Right cardiac atrium (tissue), 5 donors: ENCODE results near the gene ADAMTSL1. TPM values are rescaled to one million over a fixed set of nuclear protein-coding genes. Genes with fewer than 3 reads are reported as not detected.

Experiments used
- ATAC-seq, 2 donors: fragments of 200-7000 bp; cut with Tn5 transposase; one replicate each; pipeline versions ENCODE4 v1.8.0 to v1.9.1; 2020; ENCODE audit warnings: moderate library complexity in 2 of 2, mild to moderate bottlenecking in 1 of 2
- DNase-seq, 3 donors: peaks; one replicate each; pipeline ENCODE4 v3.0.0-alpha.2; 2020
- H3K27ac ChIP-seq: one replicate; pipeline ENCODE4 v1.5.1; 2013; ENCODE audit warnings: mild to moderate bottlenecking, low read length, control low read depth, moderate library complexity
- H3K27me3 ChIP-seq: one replicate; pipeline ENCODE4 v1.6.1; 2013; ENCODE audit not compliant: control insufficient read depth, insufficient read depth
- H3K4me1 ChIP-seq: one replicate; pipeline ENCODE4 v1.6.1; 2013; ENCODE audit warnings: low read length; ENCODE audit not compliant: control insufficient read depth, insufficient read depth
- H3K4me3 ChIP-seq: one replicate; pipeline ENCODE4 v1.5.1; 2013; ENCODE audit warnings: low read length, control low read depth
- H3K9me3 ChIP-seq: one replicate; pipeline ENCODE4 v1.6.1; 2013; ENCODE audit warnings: low read length; ENCODE audit not compliant: control insufficient read depth
- WGBS: extraction: QIAGEN DNeasy Blood & Tissue Kit; methylation state at CpG from one replicate; pipeline ENCODE4 v1.1.7; 2013; 5-methylcytosine and 5-hydroxymethylcytosine counted together
- intact Hi-C, 4 donors: fragments of 100-400 bp; cut with DNase I; formaldehyde crosslinking; loops; one replicate each; pipeline versions ENCODE4 v1.11.0 to v1.14.0; 2022 to 2023
- polyA plus RNA-seq: library from polyadenylated mRNA; stranded (reverse); fragments of 200-250 nt; gene quantifications from one replicate; pipeline ENCODE4 v1.2.3, GENCODE V29; 2013
- total RNA-seq, 4 donors: library from RNA; stranded (reverse); fragmentation: NEBNext Ultra II Directional; extraction: Animal tissue kit (Norgen Biotek cat#: 25700); gene quantifications; one replicate each; pipeline ENCODE4 v1.2.1, GENCODE V29; 2021
- donor health status: healthy with polysubstance abuse.
- donor health status: DM: no; HTN: yes; CAD: no.
- donor health status: DM: no; HTN: no; CAD: no.
- donor health status: DM: no; HTN: yes; CAD: no; lungs with severe emphysema.
- donor health status: DM: yes; HTN: yes; CAD: no.

Gene ADAMTSL1
- total and polyA plus RNA-seq, 5 donors: 1.2 to 5.0 (median 3.0) TPM

DNA sequence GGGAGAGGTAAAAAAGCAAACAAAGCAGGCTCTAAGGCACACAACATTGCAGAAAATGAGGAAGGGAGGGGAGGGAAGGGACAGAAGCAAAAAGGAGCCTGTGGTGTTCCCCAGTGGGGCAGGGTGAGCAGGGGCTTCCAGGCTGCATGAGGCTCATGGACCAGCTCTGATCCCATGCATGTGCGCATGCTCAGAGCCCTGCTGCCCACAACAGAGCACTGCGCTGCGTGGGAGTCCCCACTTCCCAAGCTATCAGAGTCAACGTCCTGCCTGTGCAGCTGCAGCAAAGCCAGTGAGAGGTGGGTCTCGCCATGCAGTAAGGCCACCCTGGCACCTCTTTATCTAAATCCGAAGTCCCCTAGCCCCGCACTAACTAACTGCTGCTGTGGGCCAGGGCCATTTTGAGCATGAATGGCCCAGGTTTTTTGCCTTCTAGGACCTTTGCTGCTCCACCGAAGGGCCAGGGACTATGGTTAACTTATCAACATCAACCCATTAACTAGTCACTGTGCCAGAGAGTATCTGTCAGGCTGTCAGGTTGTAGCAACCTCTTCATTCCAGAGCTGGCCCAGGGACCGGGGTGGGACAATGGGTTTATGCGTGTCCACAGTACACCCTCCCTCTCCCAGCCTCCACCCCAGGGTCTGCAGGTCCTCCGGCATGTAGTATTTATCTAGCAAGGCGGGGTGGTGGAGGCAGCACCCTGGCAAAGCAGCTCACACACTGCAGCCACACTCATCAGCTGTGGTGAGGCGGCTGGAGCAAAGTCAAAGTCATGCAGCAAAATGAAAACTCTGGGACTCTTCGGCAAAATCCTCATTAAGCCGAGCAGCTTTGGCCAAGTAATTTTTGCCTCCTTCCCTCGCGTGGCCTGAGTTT, 435.4 kb downstream of the ADAMTSL1 start:
- DNase-seq (peak in 1 of 3 donors; percentile 52), ATAC-seq (peak in 1 of 2 donors; percentile 66)
- Histone ChIP-seq H3K27me3 (no peaks in the 10 kb centered on the region), H3K4me1 (no peaks in the 10 kb centered on the region), H3K9me3 (no peaks in the 10 kb centered on the region), H3K4me3 (no peak overlapping the region), H3K27ac (no peak overlapping the region)
- intact Hi-C loops: loop anchor here in 1 of 4 donors (10.0 kb wide), 1 partner anchor 45 kb away; no protein-coding TSS in a partner anchor
- 68% methylated on average over 17 of the region's 17 CpGs for WGBS

DNA sequence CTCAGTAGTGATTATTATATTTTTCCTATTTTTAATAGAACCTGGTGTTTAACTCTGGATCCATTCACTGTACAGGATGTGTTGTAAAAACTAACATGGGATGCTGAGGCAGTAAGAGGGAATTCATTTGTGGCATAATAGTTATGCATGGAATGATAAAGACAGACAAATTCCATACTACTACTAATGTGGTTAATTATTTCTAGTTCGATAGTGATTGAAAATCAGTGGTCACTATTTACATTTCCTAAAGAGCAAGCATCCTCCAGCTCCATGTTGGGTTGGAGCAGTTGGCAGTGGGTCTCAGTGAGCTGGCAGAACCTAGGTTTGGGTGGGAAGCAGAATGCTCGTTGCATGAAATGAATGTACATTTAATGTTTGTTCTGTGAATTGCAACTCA, 436.5 kb downstream of the ADAMTSL1 start:
- H3K4me1 ChIP-seq: no peaks in the 10 kb centered on the region
- DNase-seq: no peak
- WGBS: 72% methylated on average over 2 of the region's 2 CpGs
- intact Hi-C loops: no loop called here
- no peaks in the 10 kb centered on the region for H3K9me3 ChIP-seq
- no peak overlapping the region for H3K4me3 ChIP-seq
- no peaks in the 10 kb centered on the region for H3K27me3 ChIP-seq
- no peak for ATAC-seq
- no peak overlapping the region for H3K27ac ChIP-seq

DNA sequence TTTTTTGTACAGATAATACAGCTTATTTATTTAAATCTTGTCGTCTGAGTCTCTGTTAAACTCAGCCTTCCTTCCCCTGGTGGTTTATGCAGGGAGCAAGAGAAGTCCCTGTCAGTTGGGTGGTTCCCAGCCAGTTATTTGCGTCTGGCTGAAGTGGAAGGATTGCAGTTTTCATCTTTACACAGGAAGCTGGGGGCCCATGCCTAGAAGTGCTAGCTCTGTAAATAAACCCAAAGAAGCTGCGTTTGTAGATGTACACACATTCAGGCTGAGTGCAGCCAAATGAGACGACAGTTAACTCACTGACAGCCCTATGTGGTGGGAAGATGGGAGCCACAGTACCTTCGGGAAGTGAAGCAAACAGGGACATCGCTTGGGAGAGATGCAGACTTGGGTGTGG, 437.0 kb downstream of the ADAMTSL1 start:
- WGBS: 57% methylated on average over 6 of the region's 6 CpGs
- H3K27ac ChIP-seq: no peak overlapping the region
- no peak for ATAC-seq

DNA sequence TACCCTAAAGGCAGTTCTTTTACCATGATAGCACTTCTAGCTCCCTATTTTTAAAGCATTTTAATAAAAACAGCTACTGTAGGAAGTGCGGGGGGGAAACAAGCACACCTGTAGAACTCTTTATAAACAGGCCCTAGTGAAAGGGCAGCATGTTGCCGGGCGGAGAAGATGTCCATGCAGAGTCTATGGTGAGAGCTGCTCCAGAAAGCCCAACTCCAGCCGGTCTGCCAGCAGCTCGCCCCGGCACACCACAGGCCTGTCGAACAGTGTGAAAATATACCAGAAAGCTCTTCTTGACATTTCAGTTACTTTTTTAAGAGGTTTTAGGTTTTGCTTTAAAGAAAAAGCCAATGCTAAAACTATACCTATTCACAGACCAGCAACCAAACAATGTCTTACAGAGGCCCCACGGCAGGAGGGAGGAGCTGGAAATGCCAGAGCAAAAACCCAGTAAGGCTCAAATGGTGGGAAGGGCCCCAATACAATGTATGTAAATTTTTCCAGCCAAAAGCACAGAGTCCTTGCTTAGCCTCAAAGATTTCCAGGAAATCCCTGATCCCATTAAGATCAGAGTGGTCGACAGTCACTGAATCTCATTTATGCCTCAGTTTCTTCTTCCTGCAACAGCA, 437.9 kb downstream of the ADAMTSL1 start:
- 95% methylated on average over 9 of the region's 9 CpGs for WGBS

More for the DNA sequence above, 437.0 kb downstream of the ADAMTSL1 start:
- Histone ChIP-seq H3K4me1 (no peaks in the 10 kb centered on the region), H3K9me3 (no peaks in the 10 kb centered on the region), H3K27me3 (no peaks in the 10 kb centered on the region), H3K4me3 (no peak overlapping the region)
- intact Hi-C loops: no loop called here
- no peak for DNase-seq

DNA sequence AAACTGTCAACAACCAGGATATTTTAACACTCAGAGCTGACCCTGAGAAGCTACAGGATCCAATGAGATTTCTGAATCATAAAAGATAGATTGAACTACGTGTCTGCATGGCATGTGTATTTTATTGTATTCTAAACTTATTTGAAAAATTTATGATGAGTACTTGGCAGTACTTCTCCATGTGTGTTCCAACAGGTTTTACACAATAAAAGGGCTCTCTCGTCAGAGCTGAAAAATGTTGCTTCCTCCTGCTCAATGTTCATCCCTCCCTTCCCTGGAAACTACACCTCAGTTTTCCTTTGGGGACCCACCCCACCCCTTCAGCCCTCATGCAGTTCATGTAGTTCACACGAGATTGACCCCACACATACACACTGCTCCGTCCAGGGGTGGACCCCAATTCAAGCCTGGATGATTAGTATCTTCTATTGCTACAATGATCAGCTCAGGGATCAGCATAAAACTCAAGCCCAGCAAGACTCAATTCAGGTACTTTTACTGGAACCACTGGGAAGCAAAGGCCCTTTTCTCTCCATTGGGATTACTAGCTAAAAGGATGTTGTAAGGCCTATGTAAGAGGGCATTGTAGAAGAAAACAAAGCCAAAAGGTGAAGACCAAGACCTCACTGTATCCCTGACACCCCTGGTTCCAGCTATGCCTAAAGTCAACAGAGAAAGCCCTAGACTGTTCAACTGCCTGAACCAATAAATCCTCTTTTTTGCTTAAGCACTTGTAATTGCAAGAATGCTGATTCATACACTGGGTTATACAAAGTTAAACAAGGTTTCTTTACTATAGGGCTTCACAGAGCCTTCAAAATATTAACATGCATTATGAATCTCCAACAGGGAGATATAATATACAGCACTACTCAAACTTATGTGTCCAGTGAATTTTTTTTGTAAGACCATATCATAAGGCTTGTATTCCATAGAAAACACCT, 446.5 kb downstream of the ADAMTSL1 start:
- Histone ChIP-seq H3K27ac (no peak overlapping the region), H3K27me3 (no peaks in the 10 kb centered on the region), H3K4me1 (peaks cover 6% of the 10 kb centered on the region), H3K9me3 (no peaks in the 10 kb centered on the region), H3K4me3 (no peak overlapping the region)
- WGBS: 60% methylated on average over 4 of the region's 4 CpGs
- ATAC-seq (no peak), DNase-seq (no peak)
- intact Hi-C loops: no loop called here

More for the DNA sequence above, 437.9 kb downstream of the ADAMTSL1 start:
- no peak overlapping the region for H3K27ac ChIP-seq
- intact Hi-C loops: no loop called here
- no peak for DNase-seq
- no peaks in the 10 kb centered on the region for H3K27me3 ChIP-seq
- no peaks in the 10 kb centered on the region for H3K9me3 ChIP-seq
- H3K4me1 ChIP-seq: no peaks in the 10 kb centered on the region
- no peak for ATAC-seq
- H3K4me3 ChIP-seq: no peak overlapping the region

DNA sequence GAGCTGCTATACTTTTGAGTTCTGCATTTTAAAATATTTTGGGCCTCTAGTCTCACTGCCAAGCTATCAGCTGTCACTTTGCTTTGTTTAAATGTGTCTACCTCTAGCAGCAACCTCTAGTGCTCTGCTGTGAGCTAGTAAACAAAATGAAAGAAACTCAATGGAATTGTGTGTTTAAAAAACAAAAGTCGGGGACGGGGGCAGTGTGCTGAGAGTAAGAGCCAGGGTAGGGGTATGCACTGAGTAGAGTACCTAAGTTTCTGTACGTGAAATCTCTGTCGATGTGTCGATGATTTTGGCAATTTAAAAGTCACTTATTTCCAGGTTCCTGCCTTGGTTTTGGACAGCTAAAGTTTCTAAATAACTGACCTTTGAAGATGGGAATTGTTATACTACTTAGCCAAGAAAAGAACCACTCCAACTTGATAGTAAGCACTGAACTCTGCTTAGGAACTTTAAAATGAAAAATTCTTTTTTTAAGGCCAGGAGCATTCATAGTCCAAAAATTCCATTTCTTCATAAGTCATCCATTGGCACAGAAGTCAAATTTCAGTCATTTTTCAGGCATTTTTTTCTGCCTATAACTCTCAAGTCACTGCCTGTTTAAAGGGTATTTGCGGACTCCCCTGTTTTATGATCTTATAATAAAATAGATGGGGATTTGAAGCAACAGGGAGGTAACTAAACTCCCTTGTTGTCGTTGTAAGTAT, 447.6 kb downstream of the ADAMTSL1 start:
- DNase-seq: no peak
- WGBS: 65% methylated on average over 7 of the region's 7 CpGs
- H3K4me1 ChIP-seq: peaks cover 6% of the 10 kb centered on the region
- H3K9me3 ChIP-seq: no peaks in the 10 kb centered on the region
- intact Hi-C loops: no loop called here
- H3K4me3 ChIP-seq: no peak overlapping the region
- H3K27me3 ChIP-seq: no peaks in the 10 kb centered on the region
- H3K27ac ChIP-seq: no peak overlapping the region
- peak in 1 of 2 donors; percentile 28 for ATAC-seq

DNA sequence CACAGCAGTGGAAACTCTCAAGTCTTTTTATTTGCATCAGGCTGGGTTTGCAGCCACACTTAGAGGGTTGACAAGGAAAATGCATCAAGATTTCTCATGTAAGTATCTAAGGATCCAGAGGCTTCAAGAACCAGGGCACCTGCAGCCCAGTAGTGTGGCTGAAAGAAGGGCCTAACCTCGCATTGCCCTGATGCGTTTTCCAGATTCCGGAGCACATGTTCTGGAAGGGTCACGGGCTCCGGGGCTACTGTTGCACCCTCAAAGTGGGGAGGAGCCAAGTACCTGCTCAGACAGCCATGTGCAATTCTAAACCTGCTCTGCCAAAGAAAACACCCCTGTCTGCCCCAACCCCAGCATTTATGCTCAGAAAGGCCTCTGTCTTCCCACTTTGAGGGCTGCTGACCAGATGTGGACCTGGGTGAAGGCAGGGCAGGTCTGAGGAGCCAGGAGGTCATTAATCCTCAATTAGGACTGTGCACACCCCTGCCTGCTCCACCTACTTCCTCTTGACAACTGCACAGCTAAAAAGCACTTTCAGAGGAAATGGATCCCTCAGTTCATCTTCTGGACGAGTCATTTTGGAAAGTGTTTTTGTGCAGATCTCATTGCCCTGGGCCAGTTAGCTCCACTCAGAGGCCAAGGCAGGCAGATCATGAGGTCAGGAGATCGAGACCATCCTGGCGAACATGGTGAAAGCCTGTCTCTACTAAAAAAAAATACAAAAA, 448.4 kb downstream of the ADAMTSL1 start:
- Histone ChIP-seq H3K27me3 (no peaks in the 10 kb centered on the region), H3K27ac (no peak overlapping the region), H3K4me1 (peaks cover 6% of the 10 kb centered on the region), H3K9me3 (no peaks in the 10 kb centered on the region), H3K4me3 (no peak overlapping the region)
- 76% methylated on average over 8 of the region's 8 CpGs for WGBS
- DNase-seq: no peak
- intact Hi-C loops: no loop called here
- ATAC-seq: peak in 1 of 2 donors; percentile 39

DNA sequence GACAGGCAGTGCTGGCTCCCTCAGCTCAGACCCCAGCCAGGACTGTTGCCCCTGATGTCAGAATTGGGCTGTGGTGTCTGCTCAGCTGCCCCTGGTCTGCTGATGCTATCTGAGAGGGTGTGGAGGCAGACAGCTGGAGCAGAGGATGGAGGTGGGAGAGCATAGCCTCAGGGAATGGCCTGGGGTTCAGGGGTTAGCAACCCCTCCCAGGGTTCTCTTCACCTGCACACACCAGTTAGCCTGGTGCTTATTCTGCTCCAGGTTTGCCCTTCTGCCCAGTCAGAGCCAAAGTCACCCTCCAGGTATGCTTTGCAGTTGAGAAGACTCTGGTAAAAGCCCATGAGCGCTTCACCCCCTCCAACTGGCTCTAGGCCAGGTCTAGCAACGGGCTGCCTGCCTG, 449.2 kb downstream of the ADAMTSL1 start:
- H3K27me3 ChIP-seq: no peaks in the 10 kb centered on the region
- no peak overlapping the region for H3K27ac ChIP-seq
- peaks cover 3% of the 10 kb centered on the region for H3K4me1 ChIP-seq
- ATAC-seq (no peak), DNase-seq (no peak)
- H3K4me3 ChIP-seq: no peak overlapping the region
- intact Hi-C loops: no loop called here
- 45% methylated on average over 2 of the region's 2 CpGs for WGBS
- H3K9me3 ChIP-seq: no peaks in the 10 kb centered on the region

DNA sequence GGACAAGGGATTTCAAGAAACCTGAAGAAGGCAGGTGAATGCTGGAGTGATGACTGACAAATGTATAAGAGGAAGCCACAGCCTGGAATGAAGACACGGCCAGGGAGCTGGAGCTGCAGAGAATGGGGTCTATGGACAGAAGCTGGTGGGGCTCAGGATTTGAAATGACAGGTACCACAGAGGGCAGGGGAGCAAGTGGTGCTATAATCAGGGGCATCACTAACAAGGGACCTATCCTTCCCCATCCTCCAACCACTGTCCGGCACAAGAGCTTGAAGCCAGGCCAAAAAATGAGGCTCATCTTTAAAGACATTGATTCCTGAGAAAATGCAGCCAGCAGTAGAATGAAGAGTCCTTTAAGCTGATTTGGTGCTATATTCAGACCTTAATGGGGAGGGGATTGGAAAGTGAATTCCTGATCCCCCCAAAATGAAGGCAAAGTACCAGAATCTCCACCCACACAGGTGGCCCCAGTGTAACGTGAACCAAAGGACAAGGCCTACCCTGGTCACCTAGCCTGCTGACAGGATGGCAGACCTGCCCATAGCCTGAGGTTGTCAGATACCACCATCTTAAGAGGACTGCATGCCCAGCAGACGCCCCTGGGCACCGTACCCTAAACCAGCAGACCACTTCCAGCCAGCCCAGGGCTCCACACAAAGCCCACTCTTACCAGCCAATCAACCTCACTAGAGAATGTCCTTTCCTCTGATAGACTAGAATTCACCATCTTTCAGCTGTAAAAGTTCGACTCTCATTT, 449.9 kb downstream of the ADAMTSL1 start:
- Histone ChIP-seq H3K27ac (no peak overlapping the region), H3K4me1 (peaks cover 3% of the 10 kb centered on the region), H3K27me3 (no peaks in the 10 kb centered on the region), H3K4me3 (no peak overlapping the region), H3K9me3 (no peaks in the 10 kb centered on the region)
- DNase-seq (no peak), ATAC-seq (no peak)
- intact Hi-C loops: no loop called here
- 92% methylated on average over 6 of the region's 6 CpGs for WGBS
